ENCODE measurements around the gene SRA1. TPM values are rescaled to one million over a fixed set of nuclear protein-coding genes. Genes with fewer than 3 reads are reported as not detected.

The SRA1 gene
- total RNA-seq, 2 donors from 2014 or later, result 24.9 to 37.4 TPM

DNA sequence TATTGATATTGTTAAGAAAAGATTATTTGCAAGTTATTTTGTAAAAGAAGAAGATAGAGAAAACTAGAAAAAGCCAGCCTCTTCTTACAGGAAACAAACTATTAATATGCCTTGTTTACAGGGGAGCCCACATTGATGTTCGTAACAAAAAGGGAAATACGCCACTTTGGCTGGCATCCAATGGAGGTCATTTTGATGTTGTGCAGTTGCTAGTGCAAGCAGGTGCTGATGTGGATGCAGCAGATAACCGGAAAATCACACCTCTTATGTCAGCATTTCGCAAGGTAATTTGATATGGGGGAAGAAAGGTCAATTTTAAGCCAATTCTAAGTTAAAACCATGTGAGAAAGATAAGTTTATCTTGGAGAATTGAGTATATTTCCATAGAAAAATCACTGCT is 47.4 kb downstream of the SRA1 start:
- intact Hi-C loops (cut with DNase I), result no loop called here

GRCh38 chr5:140502834-140503233 is 54.4 kb downstream of the SRA1 start:
- DNase-seq (no peak), ATAC-seq (no peak)
- intact Hi-C loops (cut with DNase I), result no loop called here

More for the DNA sequence above, 47.4 kb downstream of the SRA1 start:
- no peak for DNase-seq
- no peak for ATAC-seq

Small RNAs within 50 kb of the gene (microRNA-seq; reads per million reads assigned to microRNA genes)
- 0 reads per million in 2 donors for gene MIR6831

Other genes starting within 250 kb of the SRA1 start
- gene HBEGF, start 210.9 kb downstream of the SRA1 start, total RNA-seq, result 10 to 100 TPM; 12.9 to 18.3 TPM
- under 1 TPM; 0.09 to 0.21 TPM for gene SLC4A9, start 197.3 kb downstream of the SRA1 start, total RNA-seq
- gene ANKHD1, start 155.6 kb downstream of the SRA1 start, total RNA-seq, result 10 to 100 TPM; 50.1 to 67.5 TPM
- 10 to 100 TPM in 1 of 2 donors, 1 to 10 TPM in 1; 8.8 to 11.5 TPM for gene EIF4EBP3, start 9.8 kb downstream of the SRA1 start, total RNA-seq
- gene APBB3, start 7.1 kb upstream of the SRA1 start, total RNA-seq, result 10 to 100 TPM; 11.4 to 14.3 TPM
- gene SLC35A4, start 7.4 kb upstream of the SRA1 start, total RNA-seq, result 10 to 100 TPM; 70.3 to 79.3 TPM
- 100 to 1,000 TPM in 1 of 2 donors, 10 to 100 TPM in 1; 73.9 to 107 TPM for gene CD14, start 75.7 kb upstream of the SRA1 start, total RNA-seq
- 1 to 10 TPM; 3.9 to 6.4 TPM for gene TMCO6, start 82.0 kb upstream of the SRA1 start, total RNA-seq
- gene NDUFA2, start 90.2 kb upstream of the SRA1 start, total RNA-seq, result 100 to 1,000 TPM in 1 of 2 donors, 10 to 100 TPM in 1; 98.2 to 108 TPM
- gene IK, start 90.4 kb upstream of the SRA1 start, total RNA-seq, result 10 to 100 TPM; 59.6 to 62.8 TPM
- gene WDR55, start 107.4 kb upstream of the SRA1 start, total RNA-seq, result 10 to 100 TPM; 11.0 to 15.4 TPM
- gene DND1, start 116.1 kb upstream of the SRA1 start, total RNA-seq, result under 1 TPM; 0.35 to 0.44 TPM
- 10 to 100 TPM; 35.3 to 46.5 TPM for gene HARS1, start 133.9 kb upstream of the SRA1 start, total RNA-seq
- gene HARS2, start 134.0 kb upstream of the SRA1 start, total RNA-seq, result 10 to 100 TPM; 19.2 TPM
- gene ZMAT2, start 143.0 kb upstream of the SRA1 start, total RNA-seq, result 10 to 100 TPM; 34.0 to 36.8 TPM
- not detected for gene PCDHA1, start 228.7 kb upstream of the SRA1 start, total RNA-seq
- not detected for gene PCDHA2, start 237.4 kb upstream of the SRA1 start, total RNA-seq
- under 1 TPM; 0.06 to 0.44 TPM for gene PCDHA3, start 243.6 kb upstream of the SRA1 start, total RNA-seq
- gene PCDHA4, start 249.6 kb upstream of the SRA1 start, total RNA-seq, result under 1 TPM; 0.16 to 0.24 TPM

Data from left cardiac atrium (tissue), 4 donors.